GM19452 (cell line): Measurements from ENCODE around the gene WDR70.
"Not testable (repeated sequence)": the region's sequence is repeated elsewhere in the genome, so short reads cannot be mapped to it uniquely, and the experiment has no call there.

Source experiments
- ATAC-seq: cut with Tn5 transposase; IDR thresholded peaks from one replicate; pipeline ENCODE4 v1.9.1; 2021; ENCODE audit not compliant: unreplicated experiment

Gene WDR70

GRCh38 chr5:37742111-37742510 is 363.0 kb downstream of the WDR70 start:
- ATAC-seq: no peak

- no peak for ATAC-seq
Measured at GRCh38 chr5:37751227-37751626, 372.1 kb downstream of the WDR70 start.

GRCh38 chr5:37754976-37755375 is 375.9 kb downstream of the WDR70 start:
- no peak for ATAC-seq

- ATAC-seq: no peak
Measured at GRCh38 chr5:37755581-37755980, 376.5 kb downstream of the WDR70 start.

- ATAC-seq: no peak
Measured at GRCh38 chr5:37756248-37756647, 377.1 kb downstream of the WDR70 start.

- ATAC-seq: no peak
Measured at GRCh38 chr5:37757980-37758582, 379.0 kb downstream of the WDR70 start.

GRCh38 chr5:37767251-37767650 is 388.1 kb downstream of the WDR70 start:
- no peak for ATAC-seq

- ATAC-seq: no peak
Measured at GRCh38 chr5:37767961-37768360, 388.8 kb downstream of the WDR70 start.

- ATAC-seq: no peak
Measured at GRCh38 chr5:37768371-37768770, 389.3 kb downstream of the WDR70 start.

DNA sequence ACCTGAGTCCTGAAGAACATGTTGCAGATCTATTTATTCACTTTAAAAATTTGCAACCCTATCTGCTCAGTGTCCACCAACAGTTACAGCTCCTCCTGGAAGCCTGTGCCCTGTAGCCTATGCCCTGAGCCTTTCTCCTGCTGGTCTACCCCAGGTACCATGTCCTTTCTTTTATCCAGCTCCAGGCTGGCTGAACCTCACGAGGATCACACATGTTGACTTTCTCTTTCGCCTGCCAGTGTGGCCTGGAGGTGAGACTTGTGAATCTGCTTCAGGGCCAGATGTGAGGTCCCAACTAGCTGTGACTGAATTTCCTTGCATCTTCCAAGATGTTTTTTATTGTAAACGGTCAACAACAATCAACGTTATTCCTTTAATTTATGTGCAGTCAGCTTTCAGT is 390.0 kb downstream of the WDR70 start:
- ATAC-seq: no peak

DNA sequence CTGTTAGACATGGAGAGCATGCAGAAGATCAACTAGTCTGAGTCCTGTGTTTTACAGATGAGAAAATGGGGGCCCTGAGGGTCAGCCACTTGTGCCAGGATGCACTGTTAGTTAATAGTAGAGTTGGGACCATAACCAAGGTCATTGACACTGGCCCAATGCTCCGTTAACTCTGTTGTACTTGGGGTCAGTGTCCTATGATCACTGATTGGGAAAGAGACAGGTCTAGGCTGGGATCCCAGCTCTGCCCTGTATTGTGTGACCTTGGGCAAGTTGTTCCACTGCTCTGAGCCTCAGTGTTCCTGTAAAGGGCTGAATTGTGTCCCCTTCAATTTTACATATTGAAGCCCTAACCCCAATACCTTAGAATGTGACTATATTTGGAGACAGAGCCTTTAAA is 390.7 kb downstream of the WDR70 start:
- ATAC-seq: no peak

GRCh38 chr5:37770786-37771185 is 391.7 kb downstream of the WDR70 start:
- ATAC-seq: no peak

DNA sequence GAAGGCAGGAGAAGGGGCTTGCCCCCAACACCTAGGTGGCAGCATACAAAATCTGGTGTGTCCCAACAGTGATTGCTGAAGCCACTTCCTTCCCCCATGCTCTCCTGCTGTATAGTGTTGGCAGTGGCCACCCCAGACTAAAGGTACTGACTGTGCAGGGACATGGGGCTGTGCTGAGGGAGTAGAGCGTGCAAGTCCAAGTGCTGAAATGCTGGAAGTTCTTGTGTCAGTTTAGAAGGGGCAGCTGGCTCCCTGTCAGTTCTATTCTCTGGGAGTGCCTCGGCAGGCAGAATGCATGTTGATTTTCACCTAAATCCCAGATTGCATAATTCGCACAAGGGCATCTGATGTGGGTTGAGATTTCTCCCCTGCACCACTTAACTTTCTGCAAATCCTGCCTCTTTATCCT is 392.1 kb downstream of the WDR70 start:
- ATAC-seq: no peak

DNA sequence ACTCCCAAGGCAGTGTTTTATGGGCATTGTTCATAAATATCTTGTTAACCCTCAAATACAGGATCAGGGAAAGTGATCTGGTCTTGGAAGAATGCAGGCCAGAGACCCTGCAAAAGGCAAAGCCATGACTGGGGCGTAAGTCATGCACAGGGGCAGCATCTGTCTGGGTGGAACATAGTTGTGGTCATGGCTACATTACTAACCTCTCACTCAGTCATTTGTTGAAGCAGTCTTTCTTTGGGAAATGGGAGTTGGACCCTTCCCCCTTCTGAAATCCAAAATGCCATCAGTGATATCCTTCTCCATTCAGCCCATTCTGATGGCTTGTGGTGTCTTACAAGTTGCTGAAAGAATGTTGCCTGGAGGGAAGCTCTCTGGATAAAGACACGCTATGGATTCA is 392.6 kb downstream of the WDR70 start:
- no peak for ATAC-seq

GRCh38 chr5:37772255-37772654 is 393.1 kb downstream of the WDR70 start:
- no peak for ATAC-seq

DNA sequence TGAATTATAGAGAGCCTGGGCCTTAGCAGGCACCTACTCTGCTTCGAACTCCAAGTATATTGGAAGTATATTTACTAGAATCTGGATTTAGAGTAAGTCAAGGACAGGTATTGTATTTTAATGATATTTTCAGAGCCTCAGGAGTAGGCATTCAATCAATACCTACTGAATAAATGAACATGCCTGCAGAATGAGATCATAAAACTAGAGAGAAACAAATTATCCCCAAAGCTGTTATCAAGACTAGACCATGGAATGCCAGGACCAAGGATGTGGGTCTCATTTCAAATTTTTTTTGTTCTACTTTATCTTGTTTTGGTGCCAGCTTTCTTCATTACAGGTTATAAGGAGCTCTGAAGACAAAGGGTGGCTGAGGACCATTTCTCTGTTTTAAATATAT is 394.7 kb downstream of the WDR70 start:
- ATAC-seq: no peak

GRCh38 chr5:37774912-37775483 is 395.9 kb downstream of the WDR70 start:
- ATAC-seq: no peak

DNA sequence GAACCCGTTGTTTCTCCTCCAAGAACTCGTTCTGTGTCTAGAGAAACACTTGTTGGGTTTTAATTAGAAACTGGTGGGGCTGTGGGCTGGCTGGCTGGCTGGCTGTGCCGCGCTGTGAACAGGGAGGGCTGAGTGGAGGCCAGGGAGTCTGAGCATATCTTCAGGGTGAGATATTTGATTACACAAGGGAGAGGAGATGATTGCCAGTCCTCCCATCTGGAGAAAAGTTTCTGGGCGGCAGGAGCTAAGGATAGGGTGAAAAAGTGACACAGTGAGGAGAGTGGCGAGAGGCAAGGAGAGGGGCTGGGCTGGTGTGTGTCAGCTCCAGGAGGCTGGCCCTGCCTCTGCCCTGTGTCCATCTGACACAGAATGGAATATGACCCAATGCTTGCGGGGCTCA is 397.7 kb downstream of the WDR70 start:
- no peak for ATAC-seq

DNA sequence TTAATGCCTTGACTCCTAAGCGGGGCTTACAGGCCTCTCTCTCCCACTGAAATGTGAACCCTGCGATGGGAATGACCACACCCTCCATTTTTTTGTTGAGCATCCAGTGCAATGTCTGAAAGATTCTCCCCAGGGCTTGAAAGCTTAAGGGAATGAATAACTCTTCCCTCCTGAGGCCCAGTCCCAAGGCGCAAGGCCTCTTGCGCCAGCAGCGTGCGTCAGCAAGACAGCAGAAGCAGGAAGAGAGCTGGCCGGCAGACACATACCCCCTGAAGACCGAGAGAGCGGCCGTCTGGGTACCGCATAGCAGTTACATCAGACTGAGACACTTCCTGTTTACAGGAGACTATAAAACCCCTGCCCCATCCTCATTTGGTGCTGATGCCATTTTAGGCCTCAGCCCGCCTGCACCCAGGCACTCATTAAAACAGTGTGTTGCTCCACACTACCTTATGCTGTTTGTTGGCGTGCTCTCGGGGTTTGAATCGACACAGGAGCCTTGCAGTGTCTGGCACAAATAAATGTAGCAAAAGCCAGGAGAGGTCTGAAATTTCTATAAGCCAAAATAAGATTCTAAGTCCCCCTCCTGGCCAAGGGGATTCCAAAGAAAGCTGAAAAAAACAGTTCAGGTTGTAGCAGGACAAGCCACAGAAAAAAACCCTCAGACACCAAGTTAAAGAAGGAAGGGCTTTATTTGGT is 398.5 kb downstream of the WDR70 start:
- no peak for ATAC-seq

DNA sequence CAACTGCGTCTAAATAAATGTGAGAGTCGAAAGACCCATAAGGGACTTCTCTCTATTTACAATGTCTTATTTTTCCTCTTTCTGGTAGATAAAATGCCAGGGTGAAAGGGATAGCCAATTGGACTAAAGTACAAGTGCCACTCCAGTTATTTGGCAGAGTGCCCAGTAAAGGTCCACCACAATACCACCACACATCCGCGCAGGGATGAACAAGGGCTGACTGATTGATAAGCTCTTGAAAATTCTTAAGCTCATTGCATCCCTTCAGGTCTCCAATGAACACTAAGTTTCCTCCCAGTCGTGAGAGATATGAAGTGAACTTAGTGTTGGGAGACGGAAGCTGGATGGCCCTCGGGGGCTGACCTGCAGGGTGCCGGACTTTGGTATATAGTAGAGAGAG is 402.3 kb downstream of the WDR70 start:
- ATAC-seq: not testable (repeated sequence)

- no peak for ATAC-seq
Measured at GRCh38 chr5:37786416-37786815, 407.3 kb downstream of the WDR70 start.

DNA sequence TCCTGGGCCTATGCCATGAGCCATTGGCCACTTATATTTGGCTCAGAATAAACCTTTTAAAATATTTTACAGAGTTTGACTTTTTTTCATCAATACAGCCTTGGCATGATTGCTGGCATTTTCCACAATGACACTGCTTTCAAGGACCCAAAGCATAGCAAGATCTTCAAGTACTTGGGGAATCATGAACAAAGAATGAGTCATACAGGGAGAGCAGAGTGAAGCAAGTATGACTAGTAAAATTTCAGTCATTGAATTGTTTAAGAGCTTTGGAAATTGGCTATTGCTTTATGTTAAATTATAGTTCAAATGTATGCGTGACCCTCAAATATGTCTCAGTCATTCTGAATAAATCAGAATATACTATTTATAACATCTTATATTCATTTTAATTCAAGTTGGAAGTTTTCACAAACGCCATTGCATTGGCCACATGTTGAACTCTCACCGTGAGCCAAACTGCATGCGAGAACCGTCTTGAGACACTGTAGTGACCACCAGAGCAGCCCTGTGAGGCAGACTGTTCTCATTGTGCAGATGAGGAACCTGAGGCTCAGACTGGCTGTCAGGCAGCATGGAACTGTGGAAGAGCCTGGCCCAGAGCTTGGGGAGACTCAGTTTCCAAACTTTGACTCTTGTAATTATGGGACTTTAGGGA is 407.9 kb downstream of the WDR70 start:
- no peak for ATAC-seq
